H9 (cell line): ENCODE results near the gene AFF2. TPM values are rescaled to one million over a fixed set of nuclear protein-coding genes. Genes with fewer than 3 reads are reported as not detected.

Source experiments
- DNase-seq: peaks from one replicate; pipeline ENCODE4 v3.0.0-alpha.2; 2017
- H2AFZ ChIP-seq: one replicate; pipeline ENCODE4 v1.6.1; 2013; ENCODE audit warnings: mild to moderate bottlenecking, low read length, control low read depth, moderate library complexity
- H2AK5ac ChIP-seq: 2 replicates; pipeline ENCODE4 v1.6.1; 2013; ENCODE audit warnings: low read length, control low read depth, mixed read lengths; ENCODE audit not compliant: insufficient read length
- H2BK120ac ChIP-seq: one replicate; pipeline ENCODE4 v1.6.1; 2013; ENCODE audit warnings: low read depth, mild to moderate bottlenecking, low read length, control low read depth, inconsistent platforms; ENCODE audit not compliant: poor library complexity, severe bottlenecking
- H2BK12ac ChIP-seq: 2 replicates; pipeline ENCODE4 v1.6.1; 2013; ENCODE audit warnings: low read length, control low read depth, mixed read lengths, low read depth; ENCODE audit not compliant: insufficient read length
- H2BK15ac ChIP-seq: 2 replicates; pipeline ENCODE4 v1.6.1; 2013; ENCODE audit warnings: low read depth, low read length, control low read depth
- H2BK20ac ChIP-seq: one replicate; pipeline ENCODE4 v1.6.1; 2013; ENCODE audit warnings: low read depth, mild to moderate bottlenecking, low read length, control low read depth, inconsistent platforms; ENCODE audit not compliant: poor library complexity, severe bottlenecking
- H2BK5ac ChIP-seq: 2 replicates; pipeline ENCODE4 v1.6.1; 2013; ENCODE audit warnings: low read length, control low read depth, mixed read lengths; ENCODE audit not compliant: insufficient read length
- H3K14ac ChIP-seq: 2 replicates; pipeline ENCODE4 v1.6.1; 2013; ENCODE audit warnings: low read length, control low read depth; ENCODE audit not compliant: insufficient read depth
- H3K18ac ChIP-seq: 2 replicates; pipeline ENCODE4 v1.6.1; 2013; ENCODE audit warnings: low read depth, mild to moderate bottlenecking, mixed read lengths, low read length, control low read depth; ENCODE audit not compliant: insufficient read length
- H3K23ac ChIP-seq: 2 replicates; pipeline ENCODE4 v1.6.1; 2013; ENCODE audit warnings: low read length, control low read depth, mixed read lengths, low read depth; ENCODE audit not compliant: insufficient read length
- H3K23me2 ChIP-seq: 2 replicates; pipeline ENCODE4 v1.6.1; 2013; ENCODE audit warnings: low read depth, mild to moderate bottlenecking, mixed read lengths, low read length, control low read depth; ENCODE audit not compliant: insufficient read length, poor library complexity, severe bottlenecking
- H3K27ac ChIP-seq: 2 replicates; pipeline ENCODE4 v1.5.1; 2013; ENCODE audit warnings: low read length, control low read depth, mixed read lengths, low read depth; ENCODE audit not compliant: insufficient read length
- H3K27me3 ChIP-seq: 2 replicates; pipeline ENCODE4 v1.6.1; 2013; ENCODE audit warnings: low read length, control low read depth, inconsistent platforms; ENCODE audit not compliant: insufficient read depth
- H3K4ac ChIP-seq: 2 replicates; pipeline ENCODE4 v1.6.1; 2013; ENCODE audit warnings: low read depth, mild to moderate bottlenecking, control low read depth, inconsistent platforms, low read length, moderate library complexity
- H3K4me1 ChIP-seq: 2 replicates; pipeline ENCODE4 v1.6.1; 2013; ENCODE audit warnings: low read length, control low read depth, inconsistent platforms; ENCODE audit not compliant: insufficient read depth
- H3K4me2 ChIP-seq: 2 replicates; pipeline ENCODE4 v1.6.1; 2013; ENCODE audit warnings: low read length, control low read depth, mixed read lengths; ENCODE audit not compliant: insufficient read length, insufficient read depth
- H3K56ac ChIP-seq: 2 replicates; pipeline ENCODE4 v1.6.1; 2013; ENCODE audit warnings: low read depth, mild to moderate bottlenecking, mixed read lengths, low read length, control low read depth; ENCODE audit not compliant: insufficient read length
- H3K79me1 ChIP-seq: 2 replicates; pipeline ENCODE4 v1.6.1; 2013; ENCODE audit warnings: low read depth, mild to moderate bottlenecking, moderate library complexity, low read length, control low read depth, inconsistent platforms; ENCODE audit not compliant: insufficient read depth, poor library complexity, severe bottlenecking
- H3K79me2 ChIP-seq: 2 replicates; pipeline ENCODE4 v1.6.1; 2013; ENCODE audit warnings: low read length, control low read depth, inconsistent platforms; ENCODE audit not compliant: insufficient read depth
- H3K9ac ChIP-seq: 2 replicates; pipeline ENCODE4 v1.6.1; 2013; ENCODE audit warnings: low read length, control low read depth, mixed read lengths; ENCODE audit not compliant: insufficient read length; ENCODE audit errors: extremely low read depth
- H3K9me3 ChIP-seq: one replicate; pipeline ENCODE4 v1.6.1; 2013; ENCODE audit warnings: low read depth, low read length, inconsistent platforms; ENCODE audit not compliant: control insufficient read depth
- H3T11ph ChIP-seq: one replicate; pipeline ENCODE4 v1.6.1; 2013; ENCODE audit warnings: mild to moderate bottlenecking, low read length, control low read depth, inconsistent platforms
- H4K20me1 ChIP-seq: one replicate; pipeline ENCODE4 v1.6.1; 2013; ENCODE audit not compliant: control insufficient read depth, insufficient read length, insufficient read depth
- H4K5ac ChIP-seq: 2 replicates; pipeline ENCODE4 v1.6.1; 2013; ENCODE audit warnings: low read depth, mild to moderate bottlenecking, mixed read lengths, low read length, control low read depth; ENCODE audit not compliant: insufficient read length
- H4K8ac ChIP-seq: replicated peaks from 2 replicates; pipeline ENCODE4 v1.6.1; 2013; ENCODE audit warnings: low read length, control low read depth, mixed read lengths, low read depth; ENCODE audit not compliant: insufficient read length
- H4K91ac ChIP-seq: 2 replicates; pipeline ENCODE4 v1.6.1; 2013; ENCODE audit warnings: low read depth, mild to moderate bottlenecking, moderate library complexity, mixed read lengths, low read length, control low read depth; ENCODE audit not compliant: insufficient read length
- H3K27ac Mint-ChIP-seq, 3 experiments: 2 replicates in 2 of 3; 3 replicates in 1 of 3; pipeline ENCODE4 v1.8.0; 2020 to 2021; ENCODE audit warnings: mixed read lengths in 3 of 3, mild to moderate bottlenecking in 1 of 3, moderate library complexity in 1 of 3
- H3K27me3 Mint-ChIP-seq: 2 replicates; pipeline ENCODE4 v1.8.0; 2021; ENCODE audit warnings: low read depth, mild to moderate bottlenecking, moderate library complexity, mixed read lengths
- H3K36me3 Mint-ChIP-seq, 3 experiments: 2 replicates in 2 of 3; 3 replicates in 1 of 3; pipeline ENCODE4 v1.8.0; 2020 to 2021; ENCODE audit warnings: low read depth in 3 of 3, mixed read lengths in 3 of 3; ENCODE audit not compliant: insufficient read depth in 1 of 3
- H3K4me1 Mint-ChIP-seq, 2 experiments: 2 replicates each; pipeline ENCODE4 v1.8.0; 2020; ENCODE audit warnings: mixed read lengths in 2 of 2
- H3K4me3 Mint-ChIP-seq, 2 experiments: 2 replicates in 1 of 2; 3 replicates in 1 of 2; pipeline ENCODE4 v1.8.0; 2020 to 2021; ENCODE audit warnings: mild to moderate bottlenecking in 2 of 2, mixed read lengths in 2 of 2, moderate library complexity in 1 of 2
- H3K9me3 Mint-ChIP-seq, 2 experiments: 2 replicates in 1 of 2; 3 replicates in 1 of 2; pipeline ENCODE4 v1.8.0; 2020; ENCODE audit warnings: mild to moderate bottlenecking in 2 of 2, mixed read lengths in 2 of 2, moderate library complexity in 1 of 2
- CTCF ChIP-seq: fragments of 200-600 bp; sonication (generic); conservative IDR thresholded peaks from 3 replicates; pipeline ENCODE4 v1.8.0; 2021; ENCODE audit warnings: antibody characterized with exemption, mild to moderate bottlenecking
- WGBS: extraction: QIAGEN DNeasy Blood & Tissue Kit; methylation state at CpG from one replicate; pipeline ENCODE4 v1.1.7; 2013; ENCODE audit warnings: missing lambda C conversion rate, low lambda C conversion rate, mixed read lengths; ENCODE audit not compliant: insufficient read length; ENCODE audit errors: extremely low coverage; 5-methylcytosine and 5-hydroxymethylcytosine counted together
- total RNA-seq: library from RNA; stranded (reverse); gene quantifications from 2 replicates; pipeline ENCODE4 v1.2.1, GENCODE V29; 2021

The AFF2 gene
- total RNA-seq, 1 experiment from 2014 or later, result 14.6 TPM

- H3K14ac ChIP-seq, result no peak overlapping the region
- H2AK5ac ChIP-seq, result no peak overlapping the region
- H3K27ac ChIP-seq, result no peak overlapping the region
- Mint-ChIP-seq H3K36me3 (peaks cover 0 to 17% (median 4%) of the 10 kb centered on the region in 3 experiments; a peak in 4 of 7 replicates), H3K9me3 (peaks cover 62 to 66% of the 10 kb centered on the region in 2 experiments), H3K4me1 (no peaks in the 10 kb centered on the region), H3K27me3 (no peaks in the 10 kb centered on the region), H3K27ac (peak overlapping the region in 1 of 3 experiments; percentile 72; a peak in 1 of 7 replicates), H3K4me3 (no peak overlapping the region)
- H3K27me3 ChIP-seq, result no peaks in the 10 kb centered on the region
- no peak overlapping the region for H4K8ac ChIP-seq
- no peak overlapping the region for H2BK120ac ChIP-seq
- H4K5ac ChIP-seq, result no peak overlapping the region
- WGBS, result no CpG with 5 or more reads among the region's 2 CpGs
- H3K23ac ChIP-seq, result no peak overlapping the region
- no peaks in the 10 kb centered on the region for H3K4me1 ChIP-seq
- no peaks in the 10 kb centered on the region for H4K20me1 ChIP-seq
- H3K79me1 ChIP-seq, result no peaks in the 10 kb centered on the region
- no peaks in the 10 kb centered on the region for H3K23me2 ChIP-seq
- H3K9me3 ChIP-seq, result peaks cover 49% of the 10 kb centered on the region
- no peak overlapping the region for H3K4ac ChIP-seq
- H3T11ph ChIP-seq, result no peak overlapping the region
- no peak overlapping the region for H3K4me2 ChIP-seq
- no peak for DNase-seq
- no peak overlapping the region for H2BK12ac ChIP-seq
- H3K18ac ChIP-seq, result no peak overlapping the region
- no peak overlapping the region for H3K56ac ChIP-seq
- H4K91ac ChIP-seq, result no peak overlapping the region
- H2BK15ac ChIP-seq, result no peak overlapping the region
- H2AFZ ChIP-seq, result no peak overlapping the region
- H2BK5ac ChIP-seq, result no peak overlapping the region
- H3K9ac ChIP-seq, result no peak overlapping the region
- H3K79me2 ChIP-seq, result no peaks in the 10 kb centered on the region
- TF ChIP-seq CTCF, result no peak
- H2BK20ac ChIP-seq, result no peak overlapping the region
Measured at GRCh38 chrX:148984238-148984637, 483.8 kb downstream of the AFF2 start.
